Upper lobe of left lung (tissue), 6 donors: ENCODE measurements around the gene TP63. TPM values are rescaled to one million over a fixed set of nuclear protein-coding genes. Genes with fewer than 3 reads are reported as not detected.

ENCODE experiments used
- ATAC-seq, 2 donors: fragments of 200-7000 bp; cut with Tn5 transposase; one replicate each; pipeline ENCODE4 v1.9.1; 2022; ENCODE audit warnings: mild to moderate bottlenecking in 2 of 2, moderate library complexity in 2 of 2; ENCODE audit not compliant: low FRiP score in 2 of 2
- DNase-seq, 2 donors: peaks; one replicate each; pipeline ENCODE4 v3.0.0-alpha.2; 2019 to 2020
- H3K27ac ChIP-seq, 4 donors: fragments of 200-600 bp; sonication (generic); one replicate each; pipeline ENCODE4 v1.5.1; 2016 to 2019
- H3K27me3 ChIP-seq, 4 donors: fragments of 200-600 bp; sonication (generic); one replicate each; pipeline ENCODE4 v1.5.1; 2017 to 2019
- H3K36me3 ChIP-seq, 4 donors: fragments of 200-600 bp; sonication (generic); one replicate each; pipeline ENCODE4 v1.5.1; 2016 to 2019
- H3K4me1 ChIP-seq, 4 donors: fragments of 200-600 bp; sonication (generic); one replicate each; pipeline ENCODE4 v1.5.1; 2018 to 2019
- H3K4me3 ChIP-seq, 4 donors: fragments of 200-600 bp; sonication (generic); one replicate each; pipeline ENCODE4 v1.5.1; 2017 to 2019; ENCODE audit warnings: mild to moderate bottlenecking in 2 of 4, moderate library complexity in 1 of 4
- H3K9me3 ChIP-seq, 4 donors: fragments of 200-600 bp; sonication (generic); one replicate each; pipeline ENCODE4 v1.5.1; 2018 to 2019
- CTCF ChIP-seq, 6 experiments: fragments of 450-650 bp in 4 of 6; fragments of 200-600 bp in 2 of 6; sonication (generic) in 2 of 6; IDR thresholded peaks; one replicate each; pipeline ENCODE4 v1.5.1; 2016 to 2019; ENCODE audit warnings: antibody characterized with exemption in 6 of 6
- EP300 ChIP-seq, 4 donors: sonication (generic); formaldehyde crosslinking; IDR thresholded peaks; one replicate each; pipeline ENCODE4 v1.5.1; 2017; ENCODE audit warnings: antibody characterized with exemption in 4 of 4, control low read depth in 2 of 4
- POLR2A ChIP-seq, 4 donors: fragments of 450-650 bp; IDR thresholded peaks; one replicate each; pipeline ENCODE4 v1.5.1; 2016 to 2017; ENCODE audit warnings: antibody characterized with exemption in 4 of 4, mild to moderate bottlenecking in 2 of 4
- POLR2AphosphoS5 ChIP-seq, 2 donors: sonication (generic); formaldehyde crosslinking; IDR thresholded peaks; one replicate each; pipeline ENCODE4 v1.5.1; 2017; ENCODE audit warnings: antibody characterized with exemption in 2 of 2
- WGBS, 2 donors: methylation state at CpG; one replicate each; pipeline ENCODE4 v1.1.5; 2017 to 2018; 5-methylcytosine and 5-hydroxymethylcytosine counted together
- total RNA-seq, 6 donors: library from RNA; depleted of rRNA in 4 of 6; stranded (reverse); fragments of >200 nt in 4 of 6; gene quantifications; one replicate each; pipeline versions ENCODE4 v1.1.0 to v1.2.1, GENCODE V29; 2016 to 2021
- donor health status: DM: no; HTN: no; CAD: no; lungs with moderate emphysema.
- donor health status: DM: no; HTN: yes; CAD: no; lungs with severe emphysema.

TP63 gene
- total RNA-seq, 6 donors from 2014 or later = 1.0 to 8.8 (median 2.8) TPM

GRCh38 chr3:189714991-189715961 is 84.1 kb downstream of the TP63 start:
- H3K4me1 ChIP-seq = peaks cover 0 to 10% (median 4%) of the 10 kb centered on the region in 4 donors
- no peaks in the 10 kb centered on the region for H3K36me3 ChIP-seq
- no peaks in the 10 kb centered on the region for H3K27me3 ChIP-seq
- H3K9me3 ChIP-seq = no peaks in the 10 kb centered on the region
- DNase-seq = no peak
- WGBS, 2 donors = 55 to 63% methylated on average over 5 of the region's 5 CpGs
- TF ChIP-seq EP300 (IDR thresholded peaks at IDR 0.05) (no peak), POLR2AphosphoS5 (IDR thresholded peaks at IDR 0.05) (no peak), POLR2A (IDR thresholded peaks at IDR 0.05) (no peak), CTCF (IDR thresholded peaks at IDR 0.05) (no peak)
- no peak for ATAC-seq
- no peak overlapping the region for H3K4me3 ChIP-seq
- H3K27ac ChIP-seq = no peak overlapping the region

- WGBS, 2 donors = 62 to 63% methylated on average over 4 of the region's 4 CpGs
- DNase-seq (no peak), ATAC-seq (no peak)
- Histone ChIP-seq H3K27ac (no peak overlapping the region), H3K4me3 (no peak overlapping the region), H3K9me3 (no peaks in the 10 kb centered on the region), H3K36me3 (no peaks in the 10 kb centered on the region), H3K27me3 (no peaks in the 10 kb centered on the region), H3K4me1 (no peaks in the 10 kb centered on the region)
- TF ChIP-seq POLR2AphosphoS5 (IDR thresholded peaks at IDR 0.05) (no peak), POLR2A (IDR thresholded peaks at IDR 0.05) (no peak), EP300 (IDR thresholded peaks at IDR 0.05) (no peak), CTCF (IDR thresholded peaks at IDR 0.05) (no peak)
These were observed 87.0 kb downstream of the TP63 start for GRCh38 chr3:189718215-189718614.

- DNase-seq = no peak
- H3K36me3 ChIP-seq = no peaks in the 10 kb centered on the region
- no peak for ATAC-seq
- TF ChIP-seq EP300 (IDR thresholded peaks at IDR 0.05) = no peak
- no peak for TF ChIP-seq POLR2A (IDR thresholded peaks at IDR 0.05)
- TF ChIP-seq CTCF (IDR thresholded peaks at IDR 0.05) = no peak
- TF ChIP-seq POLR2AphosphoS5 (IDR thresholded peaks at IDR 0.05) = no peak
- H3K27me3 ChIP-seq = no peaks in the 10 kb centered on the region
- 88 to 89% methylated on average over 5 of the region's 5 CpGs for WGBS, 2 donors
- H3K9me3 ChIP-seq = no peaks in the 10 kb centered on the region
- H3K27ac ChIP-seq = no peak overlapping the region
- no peaks in the 10 kb centered on the region for H3K4me1 ChIP-seq
- H3K4me3 ChIP-seq = no peak overlapping the region
These were observed 89.7 kb downstream of the TP63 start for GRCh38 chr3:189720736-189721417.

- peak in 1 of 2 donors; percentile 26 for ATAC-seq
- DNase-seq = no peak
- no peak overlapping the region for H3K4me3 ChIP-seq
- no peak overlapping the region for H3K27ac ChIP-seq
- no peaks in the 10 kb centered on the region for H3K27me3 ChIP-seq
- no peaks in the 10 kb centered on the region for H3K4me1 ChIP-seq
- no peaks in the 10 kb centered on the region for H3K9me3 ChIP-seq
- 67 to 70% methylated on average over 6 to 8 of the region's 8 CpGs for WGBS, 2 donors
- no peaks in the 10 kb centered on the region for H3K36me3 ChIP-seq
- no peak for TF ChIP-seq EP300 (IDR thresholded peaks at IDR 0.05)
- no peak for TF ChIP-seq POLR2A (IDR thresholded peaks at IDR 0.05)
- no peak for TF ChIP-seq POLR2AphosphoS5 (IDR thresholded peaks at IDR 0.05)
- no peak for TF ChIP-seq CTCF (IDR thresholded peaks at IDR 0.05)
These were observed 90.9 kb downstream of the TP63 start for GRCh38 chr3:189721873-189722665.
